ENCODE measurements around the gene ARL6IP5. TPM values are rescaled to one million over a fixed set of nuclear protein-coding genes. Genes with fewer than 3 reads are reported as not detected.

Gene ARL6IP5
- total and polyA plus RNA-seq, 4 donors, result 25.1 to 46.0 (median 33.8) TPM

GRCh38 chr3:69065318-69065964 is 19.3 kb upstream of the ARL6IP5 start:
- no peak overlapping the region for H3K27ac ChIP-seq (ENCODE audit: low read depth in 1 of 2, low read length in 2 of 2)
- H3K9ac ChIP-seq (ENCODE audit: low read depth in 1 of 2, low read length in 2 of 2), result no peak overlapping the region
- peaks cover 0 to 32% (median 18%) of the 10 kb centered on the region in 4 donors for H3K36me3 ChIP-seq (ENCODE audit: control insufficient read depth in 4 of 4, insufficient read depth in 3 of 4, low read depth in 1 of 4, low read length in 3 of 4)
- no peaks in the 10 kb centered on the region for H3K9me3 ChIP-seq (ENCODE audit: control insufficient read depth in 4 of 4, low read length in 3 of 4)
- no peak for DNase-seq (ENCODE audit: low spot score)
- no peaks in the 10 kb centered on the region for H3K27me3 ChIP-seq (ENCODE audit: control insufficient read depth in 4 of 4, insufficient read depth in 4 of 4, low read length in 3 of 4)
- TF ChIP-seq ATF3 (IDR thresholded peaks at IDR 0.05), result no peak
- no peak for TF ChIP-seq RXRA (IDR thresholded peaks at IDR 0.05)
- TF ChIP-seq SP1 (IDR thresholded peaks at IDR 0.05), result no peak
- no peak overlapping the region for H3K4me3 ChIP-seq (ENCODE audit: low read depth in 1 of 3, low read length in 3 of 3)
- no peaks in the 10 kb centered on the region for H3K4me1 ChIP-seq (ENCODE audit: control insufficient read depth in 4 of 4, insufficient read depth in 4 of 4, low read length in 3 of 4)
- WGBS, result 95% methylated on average over 6 of the region's 6 CpGs

GRCh38 chr3:69066121-69066520 is 18.6 kb upstream of the ARL6IP5 start:
- DNase-seq (ENCODE audit: low spot score), result no peak
- 96% methylated on average over 4 of the region's 4 CpGs for WGBS
- H3K9me3 ChIP-seq (ENCODE audit: control insufficient read depth in 4 of 4, low read length in 3 of 4), result no peaks in the 10 kb centered on the region
- no peaks in the 10 kb centered on the region for H3K27me3 ChIP-seq (ENCODE audit: control insufficient read depth in 4 of 4, insufficient read depth in 4 of 4, low read length in 3 of 4)
- no peak overlapping the region for H3K9ac ChIP-seq (ENCODE audit: low read depth in 1 of 2, low read length in 2 of 2)
- H3K4me1 ChIP-seq (ENCODE audit: control insufficient read depth in 4 of 4, insufficient read depth in 4 of 4, low read length in 3 of 4), result no peaks in the 10 kb centered on the region
- H3K36me3 ChIP-seq (ENCODE audit: control insufficient read depth in 4 of 4, insufficient read depth in 3 of 4, low read depth in 1 of 4, low read length in 3 of 4), result peaks cover 0 to 26% (median 12%) of the 10 kb centered on the region in 4 donors
- no peak overlapping the region for H3K4me3 ChIP-seq (ENCODE audit: low read depth in 1 of 3, low read length in 3 of 3)
- H3K27ac ChIP-seq (ENCODE audit: low read depth in 1 of 2, low read length in 2 of 2), result no peak overlapping the region
- TF ChIP-seq FOXA2 (IDR thresholded peaks at IDR 0.05) (no peak), RAD21 (IDR thresholded peaks at IDR 0.05) (no peak), YY1 (IDR thresholded peaks at IDR 0.05) (no peak), HNF4A (conservative IDR thresholded peaks at IDR 0.05) (no peak), EGR1 (IDR thresholded peaks at IDR 0.05; ENCODE audit: low read depth in 2 of 2) (no peak), GABPA (IDR thresholded peaks at IDR 0.05 in 1 of 2, conservative IDR thresholded peaks at IDR 0.05 in 1 of 2) (no peak), CTCF (IDR thresholded peaks at IDR 0.05; ENCODE audit: low read depth, low read length, missing input control) (no peak), FOXA1 (IDR thresholded peaks at IDR 0.05) (no peak), MAX (IDR thresholded peaks at IDR 0.05) (no peak), HNF4G (IDR thresholded peaks at IDR 0.05) (no peak), NR2F2 (IDR thresholded peaks at IDR 0.05) (no peak), TAF1 (conservative IDR thresholded peaks at IDR 0.05) (no peak), RXRA (IDR thresholded peaks at IDR 0.05) (no peak), ZBTB33 (IDR thresholded peaks at IDR 0.05) (no peak)
